UCSD-AML1 (cell line): Measurements from ENCODE around the gene GRIK1.

Experiments
- DNase-seq: peaks from one replicate; lab custom pipeline; 2025; ENCODE audit not compliant: unreplicated experiment; lab: John Stamatoyannopoulos, UW

GRIK1 gene

DNA sequence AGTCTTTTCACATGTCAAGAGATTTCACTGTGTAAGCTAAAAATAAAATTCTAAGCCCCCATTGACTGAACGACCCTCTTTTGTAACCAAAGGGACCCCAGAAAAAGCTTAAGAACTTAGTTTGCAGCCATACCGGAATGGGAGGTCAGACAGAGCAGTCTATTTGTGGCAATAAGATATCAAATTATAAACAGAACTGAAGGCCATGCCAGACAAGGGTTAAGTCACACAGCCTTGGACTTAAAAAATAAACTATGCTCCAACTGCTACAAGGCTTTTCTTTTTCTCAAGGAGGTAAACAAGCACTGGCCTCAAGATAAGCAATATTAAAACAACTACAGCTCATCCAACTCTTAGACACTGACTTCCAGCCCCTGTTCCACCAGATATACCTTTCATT lies 384.2 kb downstream of the GRIK1 start:
- no peak for DNase-seq

DNA sequence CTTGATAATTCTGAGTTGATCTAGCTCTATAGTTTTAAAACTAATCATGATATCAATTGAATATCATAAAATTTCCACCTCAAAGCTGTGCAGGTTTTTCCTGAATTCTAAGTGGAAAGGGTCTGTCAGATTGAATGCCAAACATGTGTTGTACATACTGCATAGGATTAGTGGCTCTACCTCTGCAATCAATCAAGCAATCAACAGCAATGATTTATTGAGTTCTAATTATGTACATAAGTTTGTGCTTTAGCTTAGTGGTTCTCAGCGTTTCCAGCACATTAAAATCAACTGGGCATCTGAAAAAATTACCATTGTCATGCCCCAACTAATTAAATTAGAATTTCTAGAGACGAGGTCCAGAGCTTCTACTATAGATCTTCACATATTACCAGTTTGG lies 389.6 kb downstream of the GRIK1 start:
- DNase-seq: no peak

DNA sequence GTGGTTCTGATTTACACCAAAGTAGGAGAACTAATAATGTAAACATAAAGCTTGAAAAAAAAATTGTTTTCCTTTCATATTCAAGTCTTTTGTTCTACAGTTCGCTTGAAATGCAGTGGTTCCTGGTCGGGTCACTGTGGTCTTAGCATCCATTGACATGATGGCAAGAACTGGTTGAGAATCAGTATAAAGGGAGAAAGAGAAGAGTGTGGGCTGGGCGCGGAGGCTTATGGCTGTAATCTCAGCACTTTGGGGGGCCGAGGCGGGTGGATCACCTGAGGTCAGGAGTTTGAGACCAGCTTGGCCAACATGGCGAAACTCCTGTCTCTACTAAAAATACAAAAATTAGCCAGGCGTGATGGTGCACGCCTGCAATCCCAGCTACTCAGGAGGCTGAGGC lies 390.2 kb downstream of the GRIK1 start:
- DNase-seq: no peak

DNA sequence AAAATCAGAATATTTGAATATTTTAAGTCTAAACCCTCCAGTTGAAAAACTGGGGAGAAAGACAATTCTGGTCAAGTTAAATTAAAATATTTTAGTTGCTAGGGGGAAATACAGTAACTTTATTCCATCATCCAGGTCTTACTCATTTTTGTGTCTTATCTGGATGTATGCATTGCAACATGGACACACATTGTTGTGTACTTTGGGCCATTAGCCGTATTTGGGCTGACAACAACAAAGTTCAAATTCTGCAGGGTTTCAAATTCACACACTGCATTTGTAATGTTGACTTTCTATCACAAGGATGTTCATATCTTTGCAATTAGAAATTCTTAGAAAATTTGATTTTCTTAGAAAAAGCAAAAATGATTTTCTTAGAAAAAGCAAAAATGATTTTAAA lies 391.8 kb downstream of the GRIK1 start:
- DNase-seq: no peak

DNA sequence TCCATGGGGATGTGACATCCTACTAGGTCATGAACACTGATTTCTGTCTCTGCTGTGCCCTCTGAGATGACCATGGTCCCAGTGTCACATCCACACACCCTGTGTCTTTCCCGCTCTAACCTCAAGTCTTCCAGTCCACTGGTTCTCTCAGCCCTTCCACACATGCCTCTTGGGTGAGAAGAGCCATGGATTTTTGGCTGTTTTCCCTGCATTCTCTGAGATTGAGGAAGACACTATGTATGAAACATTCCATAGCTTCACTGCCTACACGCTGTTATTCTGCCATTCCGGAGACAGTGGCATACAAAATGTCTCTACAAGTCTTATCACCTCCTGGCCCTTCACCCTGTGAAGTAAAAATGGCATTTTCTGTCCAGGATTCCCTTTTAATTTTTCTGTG lies 393.7 kb downstream of the GRIK1 start:
- DNase-seq: no peak

DNA sequence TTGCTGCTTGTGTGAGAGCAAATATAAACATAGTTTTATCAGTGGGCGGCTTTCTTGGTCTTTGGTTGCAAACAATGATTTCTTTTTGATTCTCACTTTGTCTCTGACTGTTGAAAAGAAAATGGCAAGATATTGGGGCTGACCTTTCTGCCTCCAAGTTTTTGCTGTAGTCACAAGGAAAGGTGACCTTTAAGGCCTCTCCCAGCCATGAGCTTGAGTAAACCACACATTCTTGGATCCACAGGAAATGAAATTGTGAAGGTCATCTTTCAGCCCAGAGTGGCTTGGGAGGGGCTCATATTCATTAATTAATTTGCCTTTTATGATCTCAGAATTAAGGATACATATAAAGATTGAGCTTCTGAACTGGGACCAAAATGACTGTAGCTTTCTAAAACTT lies 399.5 kb downstream of the GRIK1 start:
- DNase-seq: no peak

DNA sequence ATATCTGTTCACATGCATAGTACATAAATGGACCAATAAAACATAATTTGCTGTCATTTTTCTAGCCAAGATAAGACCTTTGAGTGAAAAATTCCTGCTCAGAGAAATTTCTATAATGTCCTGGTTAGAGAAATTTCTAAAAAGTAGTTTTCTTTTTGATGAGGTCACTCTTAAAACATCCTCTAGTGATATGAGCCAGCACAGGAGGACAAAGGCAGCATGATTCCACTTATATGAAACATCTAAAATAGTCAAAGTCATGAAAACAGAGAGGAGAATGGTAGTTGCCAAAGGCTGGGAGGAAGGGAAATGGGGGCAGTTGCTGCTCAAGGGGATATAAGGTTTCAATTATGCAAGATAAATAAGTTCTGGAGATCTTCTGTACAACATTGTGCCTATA lies 401.7 kb downstream of the GRIK1 start:
- DNase-seq: no peak

DNA sequence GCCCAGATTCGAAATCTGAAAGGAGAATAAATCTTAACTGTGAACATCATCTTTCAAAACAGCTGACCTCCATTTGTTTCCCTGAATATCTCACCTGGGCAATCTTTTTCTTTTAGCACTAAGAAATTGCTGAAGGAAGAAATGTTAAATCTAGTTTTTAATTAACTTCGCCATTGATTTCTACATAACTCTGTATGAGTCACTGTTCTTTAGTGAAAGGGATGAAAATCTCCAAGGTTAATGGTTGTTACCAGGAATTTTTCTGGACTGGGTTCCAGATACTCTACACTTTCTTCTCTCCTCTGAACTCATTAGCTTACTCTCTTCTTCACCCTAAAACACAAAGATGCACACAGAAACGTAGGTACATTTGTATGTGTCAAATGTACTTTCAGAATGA lies 405.3 kb downstream of the GRIK1 start:
- DNase-seq: no peak

DNA sequence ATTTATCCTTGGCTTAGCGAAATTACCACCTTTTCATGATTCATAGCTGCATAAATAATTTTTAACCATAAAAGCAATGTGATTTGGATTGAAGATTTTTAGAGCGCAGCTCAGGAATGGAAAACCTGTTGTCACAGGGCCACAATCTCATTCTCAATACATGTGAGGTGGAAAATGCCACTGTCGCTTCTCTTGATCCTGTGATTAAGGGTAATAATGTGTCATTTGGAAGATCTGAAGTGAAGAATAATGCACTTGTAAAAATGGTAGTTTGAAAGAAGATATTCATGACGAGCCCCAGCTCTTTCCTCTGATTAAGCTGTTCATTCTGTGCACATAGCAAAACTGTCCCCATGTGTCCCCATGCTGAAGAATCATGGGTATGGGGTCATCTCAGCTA lies 410.7 kb downstream of the GRIK1 start:
- no peak for DNase-seq

DNA sequence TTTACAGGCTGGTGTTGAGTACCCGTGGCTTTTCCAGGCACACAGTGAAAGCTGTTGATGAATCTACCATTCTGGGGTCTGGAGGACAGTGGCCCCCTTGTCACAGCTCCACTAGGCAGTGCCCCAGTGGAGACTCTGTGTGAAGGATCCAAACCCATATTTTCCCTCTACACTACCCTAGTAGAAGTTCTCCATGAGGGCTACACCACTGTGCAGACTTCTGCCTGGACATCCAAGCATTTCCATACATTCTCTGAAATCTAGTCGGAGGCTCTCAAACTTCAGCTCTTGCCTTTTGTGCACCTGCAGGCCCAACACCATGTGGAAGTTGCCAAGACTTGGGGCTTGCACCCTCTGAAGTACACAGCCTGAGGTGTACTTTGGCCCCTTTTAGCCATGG lies 413.3 kb downstream of the GRIK1 start:
- DNase-seq: no peak

DNA sequence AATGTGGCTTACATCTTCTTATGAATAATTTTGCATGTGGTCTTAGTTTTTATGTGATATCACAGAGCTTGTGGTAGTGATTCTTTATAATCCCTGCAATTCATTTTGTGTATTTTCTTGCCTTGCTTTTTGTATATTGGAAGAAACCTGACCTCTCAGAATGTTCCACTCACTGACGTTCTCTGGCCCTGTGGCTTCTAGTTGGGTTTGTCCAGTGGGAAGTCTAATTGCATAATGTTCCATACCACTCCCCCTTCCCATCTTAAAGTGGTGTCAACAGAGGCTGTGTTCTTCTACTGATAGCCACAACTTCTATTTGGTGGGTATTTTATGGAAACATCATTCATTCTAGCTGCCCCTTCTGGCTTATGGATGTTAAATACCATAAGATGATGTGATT lies 415.7 kb downstream of the GRIK1 start:
- no peak for DNase-seq

DNA sequence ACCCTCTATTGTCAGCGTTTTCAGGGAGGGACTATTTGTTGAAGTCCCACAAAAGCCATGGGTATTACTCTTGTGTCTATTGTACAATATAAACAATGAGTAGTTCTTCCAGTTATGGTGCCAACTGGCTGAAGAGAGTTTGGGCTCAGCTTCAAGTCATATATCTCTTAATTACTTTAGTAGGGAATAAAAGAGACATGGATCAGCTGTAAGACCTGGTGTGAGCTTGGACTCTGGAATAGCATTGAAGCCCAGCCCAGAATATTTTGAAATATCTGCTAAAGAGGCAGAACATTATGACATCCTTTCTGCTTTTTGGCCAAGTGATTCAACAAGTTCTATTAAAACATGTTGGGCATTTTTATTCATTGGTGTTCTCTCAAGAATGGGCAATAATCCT lies 416.1 kb downstream of the GRIK1 start:
- DNase-seq: no peak

DNA sequence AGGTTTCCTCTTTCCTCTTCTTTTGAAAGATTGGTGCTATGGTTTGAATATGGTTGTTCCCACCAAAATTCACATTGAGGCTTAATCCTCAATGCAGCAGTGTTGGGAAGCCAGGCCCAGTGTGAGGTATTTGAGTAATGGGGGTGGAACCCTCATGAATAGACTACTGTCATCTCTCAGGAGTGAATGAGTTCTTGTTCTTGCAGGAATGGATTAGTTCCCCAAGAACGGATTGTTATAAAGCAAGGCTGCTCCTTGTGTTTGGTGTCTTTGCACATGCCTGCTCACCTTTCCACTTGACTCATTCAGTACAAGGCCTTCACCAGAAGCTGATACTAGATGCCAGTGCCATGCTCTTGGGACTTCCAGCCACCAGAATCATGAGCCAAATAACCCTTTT lies 417.9 kb downstream of the GRIK1 start:
- DNase-seq: no peak

DNA sequence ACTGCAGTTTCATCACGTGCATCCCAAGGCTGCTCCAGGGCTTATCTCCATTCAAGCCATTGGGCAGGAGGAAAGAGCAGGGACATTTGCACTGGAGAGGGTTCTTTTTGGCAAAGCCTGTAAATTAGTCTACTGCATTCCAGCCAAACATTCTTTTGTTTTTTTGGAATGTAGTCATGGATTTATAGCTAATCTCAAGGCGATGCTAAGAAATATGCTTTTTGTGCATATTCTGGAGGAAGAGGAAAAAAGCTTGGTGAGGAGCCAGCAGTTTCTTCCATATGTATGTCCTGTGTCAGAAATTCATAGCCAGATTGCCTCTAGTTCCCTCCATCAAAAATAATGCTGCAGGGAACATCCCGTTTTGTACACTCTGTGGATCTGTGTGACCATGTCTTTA lies 419.6 kb downstream of the GRIK1 start:
- no peak for DNase-seq

DNA sequence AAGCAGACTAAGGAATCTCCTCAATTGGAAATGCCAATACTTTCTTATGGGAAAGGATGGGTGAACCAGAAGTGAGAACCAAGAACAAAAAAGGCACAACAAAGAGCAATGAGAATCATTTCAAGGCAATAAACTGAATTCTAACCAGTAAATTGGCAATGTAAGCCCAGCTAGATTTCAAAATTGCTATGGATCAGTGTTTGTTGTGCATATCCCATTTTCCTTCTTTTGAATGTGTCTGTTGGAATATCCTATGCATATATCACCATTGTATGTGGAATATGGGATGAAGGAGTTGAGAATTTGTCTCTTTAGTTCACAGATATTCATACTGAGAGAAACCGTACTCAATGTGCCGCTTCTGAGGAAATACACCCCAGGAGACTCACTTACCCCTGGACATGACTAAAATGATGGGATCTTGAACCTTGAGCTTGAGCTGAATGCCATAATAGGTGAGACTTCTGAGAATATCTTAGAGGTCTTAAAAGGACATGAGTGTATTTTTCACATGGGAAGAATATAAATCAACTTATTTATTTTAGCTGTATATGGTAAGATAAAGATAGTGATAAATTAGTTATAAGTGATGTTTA lies 425.0 kb downstream of the GRIK1 start:
- DNase-seq: no peak

DNA sequence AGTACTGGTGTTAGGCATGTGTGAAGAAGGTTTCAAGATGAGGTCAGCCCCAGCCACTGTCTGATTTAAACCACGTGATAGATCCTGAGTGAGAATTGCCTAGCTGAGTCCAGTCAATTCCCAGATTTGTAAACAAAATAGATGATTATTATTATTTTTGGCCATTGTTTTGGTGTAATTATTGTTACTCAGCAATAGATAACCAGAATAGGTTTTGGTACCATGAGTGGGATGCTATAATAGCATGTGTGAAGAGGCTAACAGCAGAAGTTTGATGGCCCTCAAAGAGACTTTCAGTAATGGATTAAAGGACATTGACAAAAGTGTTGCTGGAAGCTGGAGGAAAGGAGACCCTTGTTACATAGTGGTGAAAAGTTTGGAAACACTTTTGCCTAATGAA lies 426.3 kb downstream of the GRIK1 start:
- no peak for DNase-seq

DNA sequence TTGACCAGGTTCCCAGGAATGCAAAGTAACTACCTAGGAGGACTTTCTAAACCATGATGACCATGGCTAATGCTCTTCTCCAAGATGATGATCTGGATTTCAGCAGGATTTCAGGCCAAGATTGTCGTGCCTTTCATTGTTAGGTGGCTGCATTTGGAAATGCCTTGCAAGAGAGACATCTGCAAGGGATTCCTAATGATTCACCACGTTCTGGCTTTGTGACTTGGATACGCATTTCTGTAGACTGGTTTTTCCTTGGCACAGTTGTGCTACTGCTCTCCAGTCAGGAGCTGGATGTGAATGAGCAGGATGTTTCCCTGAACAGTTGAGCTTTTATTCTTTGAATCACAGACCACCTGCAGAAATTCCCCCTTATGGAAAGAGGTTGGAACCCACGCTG lies 428.7 kb downstream of the GRIK1 start:
- DNase-seq: no peak

DNA sequence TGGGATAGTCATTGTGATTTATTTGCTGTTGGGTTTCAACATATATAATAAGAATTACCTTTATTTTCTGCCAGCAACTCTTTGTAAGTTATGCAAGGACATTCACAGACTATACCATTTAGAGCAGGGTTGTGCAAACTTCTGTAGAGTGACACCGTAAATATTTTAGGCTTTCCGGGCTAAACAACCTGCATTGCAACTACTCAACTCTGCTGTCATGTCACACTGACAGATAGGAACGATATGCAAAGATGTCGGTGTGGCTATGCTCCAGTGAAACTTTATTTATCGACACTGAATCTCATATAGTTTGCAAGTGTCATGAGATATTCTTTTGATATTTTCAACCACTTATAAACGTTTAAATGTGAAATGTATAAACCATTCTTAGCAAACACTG lies 430.7 kb downstream of the GRIK1 start:
- DNase-seq: no peak

DNA sequence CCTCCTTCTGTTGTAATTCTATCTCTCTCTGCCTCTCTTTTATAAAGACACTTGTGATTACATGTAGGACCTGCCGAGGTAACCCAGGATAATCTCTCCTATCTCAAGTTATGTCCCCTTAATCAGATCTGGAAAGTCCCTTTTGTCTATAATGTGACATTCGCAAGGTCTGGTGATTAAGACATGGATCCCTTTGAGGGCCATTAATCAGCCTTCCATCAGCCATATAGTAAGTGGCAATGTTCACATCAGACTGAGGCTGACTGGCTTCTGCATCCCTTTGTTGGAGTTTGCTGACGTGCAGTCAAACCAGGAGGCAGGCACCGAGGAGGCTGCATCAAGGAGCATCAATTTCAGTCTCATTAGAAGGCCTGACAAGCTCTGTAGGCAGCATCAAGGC lies 431.5 kb downstream of the GRIK1 start:
- DNase-seq: no peak

DNA sequence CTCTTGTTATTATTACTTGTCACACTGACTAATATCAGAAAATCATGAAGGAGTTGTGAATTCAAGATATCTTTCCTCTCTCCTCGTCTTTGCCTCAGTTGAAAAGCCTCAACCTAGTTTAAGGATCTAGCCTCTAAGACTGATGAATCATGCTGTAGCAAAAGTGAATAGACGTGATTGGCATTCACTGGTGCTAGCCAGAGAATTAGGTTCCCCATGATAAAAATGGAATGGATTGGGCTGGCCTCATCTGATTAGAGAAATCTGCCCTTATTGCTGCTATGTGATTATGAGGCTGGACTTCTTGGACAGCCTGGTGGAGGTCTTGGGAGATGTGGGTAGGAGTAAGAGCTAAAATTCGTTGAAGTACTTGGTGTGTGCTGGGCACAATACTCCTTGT lies 432.8 kb downstream of the GRIK1 start:
- no peak for DNase-seq

DNA sequence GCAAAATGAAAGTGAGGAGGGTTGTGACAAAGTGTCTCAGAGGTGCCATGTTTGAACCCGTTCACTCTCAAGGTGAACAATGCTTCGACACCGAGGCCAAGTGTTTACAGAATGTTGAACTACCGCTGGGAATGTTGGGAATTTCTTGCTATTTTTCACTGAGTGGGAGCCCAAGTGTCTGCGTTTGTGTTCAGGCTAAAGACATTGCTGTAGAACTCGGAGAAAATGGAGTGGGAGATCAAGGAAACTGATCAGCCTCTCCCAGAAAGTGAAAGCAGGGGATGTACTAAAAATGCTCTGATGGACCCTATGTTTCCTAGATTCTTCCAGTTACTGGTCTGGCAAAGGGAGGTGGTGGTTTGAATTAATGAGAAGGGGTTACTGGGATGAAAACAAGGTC lies 433.6 kb downstream of the GRIK1 start:
- no peak for DNase-seq

DNA sequence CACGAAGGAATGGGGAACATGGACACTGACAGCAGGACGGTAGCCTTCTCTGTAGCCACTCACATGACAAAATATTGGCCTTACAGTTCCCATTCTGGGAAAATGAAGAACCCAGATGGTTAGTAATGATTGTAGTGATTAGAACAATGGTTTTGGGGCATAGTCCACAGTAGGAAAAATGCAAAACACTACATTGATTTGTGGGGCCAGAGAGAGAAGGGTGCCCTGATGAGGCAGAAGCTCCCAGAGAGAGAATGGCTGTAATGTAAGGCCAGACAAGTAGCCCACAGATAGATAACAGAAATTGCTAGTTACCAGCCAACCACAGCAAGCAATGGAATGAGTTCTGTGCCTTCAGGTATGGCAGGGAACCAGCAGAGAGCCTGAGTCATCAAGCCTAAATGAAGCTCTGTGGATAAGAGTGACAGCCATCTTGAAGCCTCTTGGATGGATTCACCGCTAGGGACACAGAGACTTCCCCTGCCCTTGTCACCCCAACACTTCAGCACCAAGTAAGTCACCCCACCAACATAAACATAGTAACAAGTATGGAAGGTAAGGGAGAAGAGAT lies 435.0 kb downstream of the GRIK1 start:
- DNase-seq: no peak

DNA sequence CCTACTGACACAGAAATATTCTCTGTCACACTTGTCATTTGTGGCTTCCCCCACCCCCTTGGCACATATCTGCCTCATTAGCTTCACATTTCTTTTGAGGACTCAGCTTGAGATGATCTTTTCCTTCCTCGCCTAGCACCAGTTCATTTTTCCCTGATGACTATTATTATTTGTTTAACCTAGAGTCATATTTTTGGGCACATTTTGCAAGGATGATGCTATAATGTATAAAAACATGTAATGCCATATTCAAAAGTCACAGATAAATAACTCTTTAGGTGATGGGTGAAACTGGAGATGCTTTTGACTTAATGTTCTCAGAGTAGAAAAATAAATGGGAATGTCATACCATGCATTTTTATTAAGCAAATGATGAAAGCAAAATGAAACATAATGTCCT lies 438.3 kb downstream of the GRIK1 start:
- DNase-seq: no peak
